HepG2 (cell line): ENCODE measurements around the gene KCNH6. TPM values are rescaled to one million over a fixed set of nuclear protein-coding genes. Genes with fewer than 3 reads are reported as not detected.

Experiments used
- ATF2 ChIP-seq: sonication (generic); formaldehyde crosslinking; IDR thresholded peaks from 2 replicates; pipeline ENCODE4 v1.4.0; 2020; ENCODE audit warnings: missing genetic modification reagents
- CHCHD3 ChIP-seq: sonication (generic); formaldehyde crosslinking; IDR thresholded peaks from 2 replicates; pipeline ENCODE4 v1.8.0; 2022; ENCODE audit warnings: mild to moderate bottlenecking, missing genetic modification reagents, moderate library complexity
- CTCF ChIP-seq: sonication (generic); formaldehyde crosslinking; IDR thresholded peaks from 2 replicates; pipeline ENCODE4 v1.5.0; 2020; ENCODE audit warnings: mild to moderate bottlenecking, missing genetic modification reagents, moderate library complexity
- GMEB1 ChIP-seq: sonication (generic); formaldehyde crosslinking; IDR thresholded peaks from 2 replicates; pipeline ENCODE4 v1.5.1; 2020; ENCODE audit warnings: missing genetic modification reagents, mild to moderate bottlenecking, borderline replicate concordance
- GZF1 ChIP-seq: sonication (generic); formaldehyde crosslinking; IDR thresholded peaks from 2 replicates; pipeline ENCODE4 v1.5.1; 2020; ENCODE audit warnings: mild to moderate bottlenecking, missing genetic modification reagents
- KDM5B ChIP-seq: sonication (generic); formaldehyde crosslinking; IDR thresholded peaks from 2 replicates; pipeline ENCODE4 v1.4.0; 2020; ENCODE audit warnings: missing genetic modification reagents, mild to moderate bottlenecking, borderline replicate concordance
- NFKBIZ ChIP-seq: IDR thresholded peaks from 2 replicates; pipeline ENCODE4 v1.6.1; 2018; ENCODE audit warnings: missing genetic modification reagents, missing compliant biosample characterization
- SP2 ChIP-seq: sonication (generic); formaldehyde crosslinking; IDR thresholded peaks from 2 replicates; pipeline ENCODE4 v1.5.1; 2020; ENCODE audit warnings: mild to moderate bottlenecking, missing genetic modification reagents
- WIZ ChIP-seq: sonication (generic); formaldehyde crosslinking; IDR thresholded peaks from 2 replicates; pipeline ENCODE4 v1.5.1; 2020; ENCODE audit warnings: mild to moderate bottlenecking, missing genetic modification reagents
- ZNF124 ChIP-seq: sonication (generic); formaldehyde crosslinking; IDR thresholded peaks from 2 replicates; pipeline ENCODE4 v1.4.0; 2020; ENCODE audit warnings: missing genetic modification reagents
- ZNF205 ChIP-seq: IDR thresholded peaks from 2 replicates; pipeline ENCODE4 v1.6.1; 2018; ENCODE audit warnings: missing biosample characterization, missing genetic modification reagents
- ZNF354B ChIP-seq: sonication (generic); formaldehyde crosslinking; IDR thresholded peaks from 2 replicates; pipeline ENCODE4 v1.8.0; 2022; ENCODE audit warnings: mild to moderate bottlenecking, missing genetic modification reagents
- ZNF547 ChIP-seq: sonication (generic); formaldehyde crosslinking; IDR thresholded peaks from 2 replicates; pipeline ENCODE4 v1.5.1; 2020; ENCODE audit warnings: mild to moderate bottlenecking, missing genetic modification reagents
- ZNF598 ChIP-seq: sonication (generic); formaldehyde crosslinking; IDR thresholded peaks from 2 replicates; pipeline ENCODE4 v1.5.1; 2020; ENCODE audit warnings: mild to moderate bottlenecking, missing genetic modification reagents, borderline replicate concordance
- ZNF616 ChIP-seq: sonication (generic); formaldehyde crosslinking; IDR thresholded peaks from 2 replicates; pipeline ENCODE4 v1.5.0; 2020; ENCODE audit warnings: low read depth, mild to moderate bottlenecking, missing genetic modification reagents
- ZNF776 ChIP-seq: sonication (generic); formaldehyde crosslinking; IDR thresholded peaks from 2 replicates; pipeline ENCODE4 v1.4.0; 2020; ENCODE audit warnings: mild to moderate bottlenecking, missing genetic modification reagents
- ZNF883 ChIP-seq: sonication (generic); formaldehyde crosslinking; IDR thresholded peaks from 2 replicates; pipeline ENCODE4 v1.5.1; 2020; ENCODE audit warnings: mild to moderate bottlenecking, missing genetic modification reagents; ENCODE audit errors: not compliant biosample characterization
- polyA plus RNA-seq, 8 experiments: library from polyadenylated mRNA; depleted of rRNA in 3 of 8; stranded (reverse) in 7 of 8; unstranded in 1 of 8; fragments of >200 nt; fragmentation: Illumina TruSeq in 4 of 8; extraction: Trizol in 4 of 8; gene quantifications; 2 replicates each; pipeline versions ENCODE4 v1.2.1 to v1.2.3, GENCODE V29; 2011 to 2016; ENCODE audit warnings: low read depth in 4 of 8, missing spikeins in 1 of 8, mixed read lengths in 1 of 8; ENCODE audit not compliant: insufficient read depth in 1 of 8
- total RNA-seq, 5 experiments: library from RNA; depleted of rRNA; stranded (reverse); fragments of >200 nt; fragmentation: Illumina TruSeq; extraction: Trizol; gene quantifications; 2 replicates each; pipeline ENCODE4 v1.2.3, GENCODE V29; 2016; ENCODE audit warnings: low read depth in 1 of 5

Gene KCNH6
- total and polyA plus RNA-seq, 2 of the 13 experiments (the other 11 are each of a cell fraction or from before 2014, with no cell fraction given) = 0.05 to 0.18 TPM

DNA sequence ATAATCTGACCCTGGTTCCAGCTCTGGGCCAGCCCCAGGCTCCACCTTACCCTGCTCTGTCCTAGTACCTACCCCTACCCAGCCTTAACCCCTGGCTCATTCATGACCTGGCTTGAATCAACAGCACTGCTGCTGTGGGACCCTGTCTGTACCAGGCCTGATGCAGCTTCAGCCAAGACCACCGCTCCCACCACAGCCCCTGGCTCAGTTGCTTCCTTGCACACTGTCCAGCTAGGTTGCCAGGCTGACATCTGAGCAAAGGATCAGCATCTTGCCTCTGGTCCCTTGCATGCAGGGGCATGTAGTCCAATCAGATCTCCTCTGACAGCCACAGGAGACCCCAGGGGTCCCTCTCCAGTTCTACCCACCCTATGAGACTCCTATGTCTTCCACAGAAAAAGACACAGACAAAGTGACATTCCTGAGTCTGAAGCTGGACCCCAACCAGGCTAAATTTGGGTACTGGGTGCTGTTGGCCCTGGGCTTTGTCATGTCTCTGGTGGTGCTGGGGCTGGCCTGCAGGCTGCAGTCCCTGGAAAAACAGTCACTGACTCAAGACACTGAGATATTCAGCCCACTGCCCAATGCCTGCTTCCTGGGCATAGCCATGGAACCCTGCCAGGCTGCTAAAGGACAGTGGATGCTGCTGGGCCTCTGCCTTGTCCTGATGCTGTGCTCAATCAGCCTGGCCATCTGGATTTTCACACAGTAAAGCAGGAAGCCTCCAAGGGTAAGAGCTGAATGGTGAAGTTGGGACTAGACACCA lies 3.9 kb upstream of the KCNH6 start (continued):
- no peak for TF ChIP-seq CTCF (CRISPR knock-in tag)
- no peak for TF ChIP-seq GZF1 (CRISPR knock-in tag)
- TF ChIP-seq SP2 (CRISPR knock-in tag) = 0 out of 2 replicates have a peak, but pooled peaks have one; percentile 13
- TF ChIP-seq ZNF616 (CRISPR knock-in tag) = peak; percentile 36; the same call in 1 of the 2 replicates
- TF ChIP-seq CHCHD3 (CRISPR knock-in tag) = peak; percentile 38; the same call in 1 of the 2 replicates
- TF ChIP-seq KDM5B (CRISPR knock-in tag) = peak; percentile 57; the same call in 1 of the 2 replicates
- TF ChIP-seq ZNF547 (CRISPR knock-in tag) = 0 out of 2 replicates have a peak, but pooled peaks have one; percentile 13
- peak; percentile 12; the same call in 1 of the 2 replicates for TF ChIP-seq GMEB1 (CRISPR knock-in tag)
- no peak for TF ChIP-seq ZNF124 (CRISPR knock-in tag)
- peak; percentile 25; the same call in 1 of the 2 replicates for TF ChIP-seq ZNF776 (CRISPR knock-in tag)
- TF ChIP-seq ZNF883 (CRISPR knock-in tag) = peak; percentile 58
- peak; percentile 87; the same call in 1 of the 2 replicates for TF ChIP-seq ZNF598 (CRISPR knock-in tag)
- no peak for TF ChIP-seq ZNF354B
- no peak for TF ChIP-seq ZNF205 (CRISPR knock-in tag)
- no peak for TF ChIP-seq ATF2 (CRISPR knock-in tag)
- TF ChIP-seq WIZ = 0 out of 2 replicates have a peak, but pooled peaks have one; percentile 13
- no peak for TF ChIP-seq NFKBIZ (CRISPR knock-in tag)
